Limb (tissue), 2 donors: Measurements from ENCODE around the gene STEAP1B.

Experiments used
- DNase-seq, 2 donors: peaks; one replicate each; pipeline ENCODE4 v3.0.0-alpha.2; 2016; ENCODE audit errors: extremely low spot score in 2 of 2

STEAP1B gene

GRCh38 chr7:22403344-22403743 lies 96.6 kb downstream of the STEAP1B start:
- DNase-seq = no peak

GRCh38 chr7:22402250-22402649 lies 97.7 kb downstream of the STEAP1B start:
- DNase-seq = no peak

DNA sequence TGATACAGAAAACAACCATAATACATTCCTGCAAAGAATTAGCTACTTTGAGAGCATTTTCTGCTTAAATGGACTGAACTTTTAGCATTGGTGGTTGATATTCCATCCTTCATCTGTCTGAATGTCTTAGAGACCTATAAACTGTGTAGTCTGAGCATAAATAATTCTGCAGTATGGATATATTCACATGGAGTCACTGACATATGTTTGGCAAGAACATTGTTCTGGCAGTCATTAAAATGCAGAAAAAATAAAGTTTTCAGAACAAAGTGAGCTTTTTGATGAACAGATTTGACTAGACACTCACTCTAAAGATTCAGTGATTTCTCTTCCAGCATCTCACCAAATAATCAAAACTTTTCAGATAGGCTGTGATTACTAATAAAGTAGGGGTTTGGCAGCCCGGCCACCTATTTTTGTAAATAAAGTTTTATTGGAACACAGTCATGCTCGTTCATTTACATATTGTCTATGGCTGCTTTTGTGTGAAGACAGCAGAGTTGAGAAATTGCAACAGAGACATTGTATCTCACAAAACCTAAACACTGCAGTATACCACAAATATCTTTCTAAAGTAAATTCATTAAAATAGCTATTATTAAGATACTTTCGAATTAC lies 98.9 kb downstream of the STEAP1B start:
- DNase-seq = no peak

DNA sequence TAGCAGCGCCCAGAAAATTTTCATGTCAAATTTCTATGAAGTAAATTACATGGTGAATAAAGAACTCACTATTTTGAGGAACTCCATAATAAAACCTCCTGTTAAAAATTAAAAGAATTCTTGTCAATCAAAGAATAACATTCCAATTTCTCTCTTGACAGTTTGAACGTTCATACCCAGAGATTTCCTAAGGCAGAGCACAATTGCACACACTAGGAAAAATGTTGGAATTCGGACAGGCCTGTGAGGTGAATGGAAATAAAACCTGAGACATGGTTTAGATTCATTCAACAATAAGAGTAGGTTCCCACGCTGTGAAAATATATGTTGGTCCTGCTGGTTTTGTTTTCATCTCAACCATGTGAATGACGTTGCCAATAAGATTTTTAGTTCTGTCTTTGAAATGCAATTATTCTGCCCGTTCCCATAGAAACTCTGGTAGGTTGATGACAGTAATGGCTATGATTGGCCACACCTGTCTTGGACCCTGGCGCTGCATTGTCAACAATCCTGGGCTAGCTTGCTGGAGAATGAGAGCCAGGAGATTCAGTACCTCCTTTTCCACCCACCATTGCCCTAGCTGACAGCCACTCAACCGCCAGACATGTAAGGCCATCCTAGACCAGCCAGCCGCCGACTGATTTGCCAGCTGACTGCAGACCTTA lies 99.7 kb downstream of the STEAP1B start:
- DNase-seq = no peak

DNA sequence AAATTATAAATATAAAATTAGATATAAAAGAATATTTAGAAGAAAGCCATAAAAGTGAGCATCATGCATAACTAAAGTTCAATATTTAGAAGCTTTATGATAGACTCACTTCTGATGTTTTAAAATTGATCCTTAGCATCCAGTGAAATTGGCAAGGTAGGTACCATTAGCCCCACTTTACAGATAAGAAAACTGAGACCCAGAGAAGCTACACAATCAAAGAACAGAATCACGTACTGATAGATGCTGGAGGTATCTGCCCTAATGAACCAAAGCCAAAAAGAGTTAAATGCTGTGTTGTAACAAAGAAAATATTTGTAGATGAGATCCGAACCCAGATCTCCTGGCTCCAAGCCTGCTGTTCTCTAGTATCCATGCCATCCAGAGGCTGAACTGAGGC lies 100.4 kb downstream of the STEAP1B start:
- DNase-seq = no peak

DNA sequence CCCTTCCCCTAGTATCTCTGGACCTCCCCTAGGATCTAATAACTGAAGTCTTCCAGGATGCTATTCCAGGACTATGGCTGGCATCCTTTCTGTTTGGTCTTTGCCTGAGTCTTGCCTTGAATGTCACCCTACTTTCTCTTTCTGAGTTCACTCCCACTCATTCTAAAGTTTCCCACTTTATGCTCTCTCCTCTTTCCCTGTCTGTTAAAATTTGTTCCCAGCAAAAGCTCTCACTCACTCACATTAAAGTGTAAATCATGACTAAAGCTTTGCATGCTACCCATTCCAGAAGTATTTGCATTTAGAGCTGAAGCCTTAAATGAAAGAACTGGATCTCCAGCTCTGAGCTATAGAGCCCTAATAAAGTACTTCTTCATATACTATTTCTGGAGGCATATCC lies 100.9 kb downstream of the STEAP1B start:
- DNase-seq = no peak

- DNase-seq = no peak
Measured at GRCh38 chr7:22397981-22398380, 102.0 kb downstream of the STEAP1B start.

DNA sequence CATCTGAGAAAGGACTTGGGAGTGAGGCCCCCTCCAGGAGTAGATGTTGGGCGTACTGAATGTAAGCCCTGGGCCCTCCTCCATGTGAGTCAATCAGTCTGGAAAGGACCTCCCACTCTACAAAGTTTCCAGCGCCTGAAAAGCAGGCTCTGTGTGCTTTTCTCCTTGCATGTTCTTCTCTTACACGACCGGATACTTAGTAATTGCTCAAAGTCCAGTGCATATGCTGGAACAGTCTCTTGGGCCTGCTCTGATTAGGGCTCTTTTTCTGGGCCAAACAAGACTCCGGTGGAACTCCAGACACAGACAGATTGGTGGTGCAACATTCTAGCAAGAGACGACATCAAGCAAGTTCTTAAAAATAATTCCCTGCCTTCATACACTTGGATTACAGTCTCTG lies 104.8 kb downstream of the STEAP1B start:
- no peak for DNase-seq

GRCh38 chr7:22394739-22395138 lies 105.2 kb downstream of the STEAP1B start:
- DNase-seq = no peak

GRCh38 chr7:22393913-22394729 lies 105.9 kb downstream of the STEAP1B start:
- DNase-seq = no peak

DNA sequence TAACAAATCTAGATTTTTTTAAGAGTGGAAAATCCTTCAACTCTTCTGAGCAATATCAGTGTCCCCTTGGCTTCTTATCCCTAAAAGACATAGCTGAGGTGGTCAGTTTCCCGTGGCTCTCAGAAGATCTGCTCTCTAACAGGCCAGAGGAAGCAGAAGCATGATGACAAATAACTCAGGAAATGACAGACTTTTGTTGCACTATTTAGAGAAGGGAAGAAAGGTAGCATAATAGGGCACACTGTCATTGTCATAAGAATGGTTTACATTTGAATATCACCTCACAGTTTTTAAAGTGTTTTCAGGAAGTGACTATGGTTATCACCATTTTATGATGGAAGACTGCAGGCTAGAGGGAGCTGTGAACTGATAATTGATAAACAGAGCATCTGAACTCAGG lies 109.5 kb downstream of the STEAP1B start:
- no peak for DNase-seq

DNA sequence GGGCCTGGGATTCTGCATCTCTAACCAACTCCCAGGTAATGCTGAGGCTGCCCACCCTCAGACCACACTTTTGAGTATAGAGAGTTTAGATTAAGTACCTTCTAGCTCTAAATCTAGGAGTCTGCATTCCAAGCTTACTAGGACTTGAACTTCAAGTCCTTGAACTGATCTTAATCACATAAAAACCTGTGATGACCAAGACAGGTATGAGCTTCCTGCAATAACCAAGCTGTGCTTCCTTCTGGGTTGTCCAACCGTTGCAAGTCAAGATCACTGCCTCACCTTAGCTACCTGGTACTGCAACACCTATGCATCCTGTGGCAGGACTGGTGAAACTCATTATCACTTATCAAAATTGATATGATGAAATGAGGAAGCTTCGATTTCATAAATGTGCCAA lies 110.1 kb downstream of the STEAP1B start:
- DNase-seq = no peak

- DNase-seq = peak in 1 of 2 donors; percentile 29
Measured at GRCh38 chr7:22387583-22387982, 112.4 kb downstream of the STEAP1B start.

DNA sequence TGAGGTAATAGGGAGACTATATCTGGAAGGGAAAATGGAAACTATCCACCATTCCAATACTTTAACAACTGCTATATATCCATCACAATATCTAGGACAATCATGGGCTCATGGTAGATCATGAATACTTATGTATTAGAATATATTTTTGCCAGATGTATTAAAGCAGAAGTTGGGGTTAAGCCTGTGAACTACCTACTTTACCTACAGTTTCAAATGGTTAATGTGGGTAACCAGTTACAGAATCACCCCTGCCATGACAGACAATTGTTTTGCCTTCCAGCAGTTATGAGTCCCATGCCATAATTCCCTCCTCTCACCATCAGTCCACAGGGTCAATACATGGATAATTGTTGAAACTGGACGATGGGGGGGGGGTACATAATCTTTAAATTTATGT lies 113.1 kb downstream of the STEAP1B start:
- no peak for DNase-seq

GRCh38 chr7:22386206-22386858 lies 113.7 kb downstream of the STEAP1B start:
- no peak for DNase-seq

GRCh38 chr7:22385326-22385725 lies 114.7 kb downstream of the STEAP1B start:
- no peak for DNase-seq

DNA sequence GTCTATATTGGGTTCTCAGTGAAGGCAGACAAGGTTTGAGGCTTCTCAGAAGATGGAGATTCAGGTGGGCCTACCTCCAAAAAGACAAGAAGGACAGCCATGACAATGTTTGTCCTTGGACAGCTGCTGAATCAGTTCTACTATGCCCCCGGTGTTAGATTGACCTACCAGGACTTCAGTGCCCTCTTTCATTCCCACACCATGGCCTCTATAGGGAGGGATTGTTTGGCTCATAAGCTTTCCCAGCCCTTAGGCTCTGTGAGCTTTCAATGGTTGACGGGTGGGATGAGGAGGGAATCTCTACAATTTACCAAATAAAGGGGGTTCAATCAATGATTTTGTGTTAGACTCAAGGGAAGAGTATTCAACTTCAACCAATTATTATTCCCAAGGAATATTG lies 119.7 kb downstream of the STEAP1B start:
- no peak for DNase-seq

DNA sequence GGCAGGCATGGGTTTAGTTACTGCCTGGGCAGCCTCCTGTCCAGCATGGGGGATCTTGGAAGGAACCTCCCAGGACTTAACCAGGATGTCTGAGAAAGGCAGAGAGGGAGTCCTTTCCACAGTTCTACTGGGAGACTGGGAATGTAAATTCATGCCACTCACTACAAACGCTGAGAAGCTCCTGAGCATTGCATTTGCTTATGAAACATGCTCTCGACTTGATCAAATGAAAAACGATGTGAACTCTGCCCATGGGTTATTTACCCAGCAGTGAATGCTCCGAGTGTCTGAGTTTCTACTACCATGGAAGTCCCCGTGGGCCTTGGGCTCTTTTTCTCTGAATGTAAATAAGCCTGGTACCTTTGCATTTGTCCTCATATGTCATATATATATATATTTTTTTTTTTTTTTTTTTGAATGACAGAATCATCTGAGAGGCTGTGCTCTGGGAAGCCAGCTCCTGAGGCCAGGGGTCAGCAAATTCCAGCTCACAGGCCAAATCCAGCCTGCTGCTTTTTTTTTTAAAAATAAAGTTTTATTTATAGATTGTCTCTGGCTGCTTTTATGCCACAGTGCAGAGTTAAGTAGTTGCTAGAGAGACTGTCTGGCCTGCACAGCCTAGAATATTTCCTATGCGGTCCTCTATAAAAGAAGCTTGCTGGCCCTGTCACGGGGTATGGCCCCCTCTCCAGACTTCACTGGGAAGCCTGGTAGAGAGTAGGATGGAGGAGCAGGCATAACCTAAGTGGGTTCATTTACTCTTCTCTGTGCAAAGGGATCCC lies 121.6 kb downstream of the STEAP1B start:
- DNase-seq = no peak

GRCh38 chr7:22377703-22378102 lies 122.3 kb downstream of the STEAP1B start:
- DNase-seq = no peak

- DNase-seq = no peak
Measured at GRCh38 chr7:22375359-22376048, 124.5 kb downstream of the STEAP1B start.

- DNase-seq = no peak
Measured at GRCh38 chr7:22373911-22374310, 126.1 kb downstream of the STEAP1B start.
